ENCODE measurements around the gene SEMA6B.
"Not testable (repeated sequence)": the region's sequence is repeated elsewhere in the genome, so short reads cannot be mapped to it uniquely, and the experiment has no call there.

Gene SEMA6B, protein sequence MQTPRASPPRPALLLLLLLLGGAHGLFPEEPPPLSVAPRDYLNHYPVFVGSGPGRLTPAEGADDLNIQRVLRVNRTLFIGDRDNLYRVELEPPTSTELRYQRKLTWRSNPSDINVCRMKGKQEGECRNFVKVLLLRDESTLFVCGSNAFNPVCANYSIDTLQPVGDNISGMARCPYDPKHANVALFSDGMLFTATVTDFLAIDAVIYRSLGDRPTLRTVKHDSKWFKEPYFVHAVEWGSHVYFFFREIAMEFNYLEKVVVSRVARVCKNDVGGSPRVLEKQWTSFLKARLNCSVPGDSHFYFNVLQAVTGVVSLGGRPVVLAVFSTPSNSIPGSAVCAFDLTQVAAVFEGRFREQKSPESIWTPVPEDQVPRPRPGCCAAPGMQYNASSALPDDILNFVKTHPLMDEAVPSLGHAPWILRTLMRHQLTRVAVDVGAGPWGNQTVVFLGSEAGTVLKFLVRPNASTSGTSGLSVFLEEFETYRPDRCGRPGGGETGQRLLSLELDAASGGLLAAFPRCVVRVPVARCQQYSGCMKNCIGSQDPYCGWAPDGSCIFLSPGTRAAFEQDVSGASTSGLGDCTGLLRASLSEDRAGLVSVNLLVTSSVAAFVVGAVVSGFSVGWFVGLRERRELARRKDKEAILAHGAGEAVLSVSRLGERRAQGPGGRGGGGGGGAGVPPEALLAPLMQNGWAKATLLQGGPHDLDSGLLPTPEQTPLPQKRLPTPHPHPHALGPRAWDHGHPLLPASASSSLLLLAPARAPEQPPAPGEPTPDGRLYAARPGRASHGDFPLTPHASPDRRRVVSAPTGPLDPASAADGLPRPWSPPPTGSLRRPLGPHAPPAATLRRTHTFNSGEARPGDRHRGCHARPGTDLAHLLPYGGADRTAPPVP

DNA sequence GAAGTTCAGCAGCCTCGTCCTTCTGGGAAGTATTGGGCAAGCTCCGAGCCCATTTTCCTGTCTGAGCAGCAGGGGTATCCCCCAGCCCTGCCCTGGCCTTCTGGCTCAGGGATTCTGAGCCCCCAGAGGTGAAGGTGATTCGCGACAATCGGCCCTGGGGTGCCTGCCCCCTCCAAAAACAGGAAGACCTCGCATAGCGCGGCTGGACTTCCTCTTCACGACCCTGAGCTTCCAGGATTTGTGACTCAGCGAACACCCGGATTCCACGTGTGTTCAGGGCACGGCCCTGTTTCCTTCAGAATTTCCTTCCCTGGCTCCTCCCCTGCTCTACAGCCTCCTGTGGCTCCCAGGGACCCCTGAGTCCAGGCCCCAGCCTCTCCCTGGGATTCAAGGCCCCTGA lies at the start of gene SEMA6B:
SEMA6B (minus strand) TSS at position 116 of the 400 bp plus-strand sequence. CDS start 1,227 bp downstream, outside the sequence.
- no peak for DNase-seq

DNA sequence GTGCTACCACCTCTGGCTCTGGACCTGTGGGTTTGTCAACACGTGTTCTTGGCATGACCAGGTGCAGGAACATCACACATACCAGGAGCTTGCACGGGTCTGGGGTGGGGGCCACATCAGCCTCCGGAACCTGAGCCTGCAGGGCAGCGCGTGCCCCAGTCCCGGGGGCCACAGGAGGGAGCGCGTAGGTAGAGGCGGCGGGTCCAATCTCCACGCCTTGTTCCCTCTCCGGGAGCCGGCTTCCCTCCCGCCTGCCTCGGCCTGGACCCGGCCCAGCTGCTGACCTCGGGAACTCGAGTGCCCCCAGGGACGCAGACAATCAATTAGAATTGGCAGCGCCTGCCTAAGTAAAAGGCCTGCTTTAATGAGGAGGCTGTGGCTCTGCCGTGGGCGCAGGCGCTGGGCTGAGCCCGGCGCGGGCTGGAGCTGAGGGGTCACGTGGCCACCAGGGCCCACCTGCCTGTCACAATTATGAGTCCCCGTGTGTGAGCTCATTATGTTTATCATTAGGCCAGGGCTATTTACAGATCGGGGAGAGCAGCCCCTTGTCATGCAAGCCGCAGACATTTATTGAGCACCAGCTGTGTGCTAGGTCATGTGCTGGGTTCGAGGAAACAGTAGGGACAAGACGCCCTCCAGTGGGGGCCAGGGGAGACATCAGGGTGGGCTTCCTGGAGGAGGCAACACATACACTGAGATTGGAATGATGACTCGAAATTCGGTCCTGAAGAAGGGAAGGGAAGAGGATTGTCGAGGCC lies 47.6 kb upstream of the SEMA6B start:
- no peak for DNase-seq

DNA sequence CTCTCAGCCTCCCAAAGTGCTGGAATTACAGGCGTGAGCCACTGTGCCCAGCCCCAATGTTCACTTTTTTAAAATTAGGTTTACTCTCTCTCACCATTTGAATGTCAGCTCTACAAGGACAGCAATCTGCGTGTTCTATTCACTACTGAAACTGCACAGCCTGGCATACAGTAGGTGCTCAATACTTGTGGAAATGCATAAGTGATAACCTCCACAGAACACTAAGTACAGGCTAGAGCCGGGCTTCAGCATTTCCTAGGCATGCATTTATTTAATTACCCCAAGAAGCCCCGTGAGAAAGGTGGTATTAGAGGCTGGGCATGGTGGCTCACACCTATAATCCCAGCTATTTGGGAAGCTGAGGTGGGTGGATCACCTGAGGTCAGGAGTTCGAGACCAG lies 46.7 kb upstream of the SEMA6B start:
- DNase-seq = no peak

DNA sequence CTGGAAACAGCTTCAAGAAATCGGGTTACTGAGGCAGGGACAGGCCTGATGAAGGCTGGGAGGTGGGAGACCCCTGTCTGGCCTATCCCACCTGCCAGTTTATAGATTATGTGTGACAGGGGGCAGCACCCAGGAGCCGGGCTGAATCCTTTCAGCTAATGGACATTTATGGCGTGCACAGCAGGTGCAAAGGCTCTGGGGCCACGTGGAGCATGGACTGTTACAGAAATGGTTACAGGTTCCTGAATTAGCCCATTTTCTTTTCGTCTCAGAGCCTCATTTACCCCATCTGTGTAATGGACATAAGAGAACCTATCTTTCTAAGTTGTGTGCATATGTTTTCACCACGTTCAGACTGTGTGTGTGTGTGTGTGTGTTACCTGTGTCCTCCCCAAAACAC lies 45.4 kb upstream of the SEMA6B start:
- no peak for DNase-seq

DNA sequence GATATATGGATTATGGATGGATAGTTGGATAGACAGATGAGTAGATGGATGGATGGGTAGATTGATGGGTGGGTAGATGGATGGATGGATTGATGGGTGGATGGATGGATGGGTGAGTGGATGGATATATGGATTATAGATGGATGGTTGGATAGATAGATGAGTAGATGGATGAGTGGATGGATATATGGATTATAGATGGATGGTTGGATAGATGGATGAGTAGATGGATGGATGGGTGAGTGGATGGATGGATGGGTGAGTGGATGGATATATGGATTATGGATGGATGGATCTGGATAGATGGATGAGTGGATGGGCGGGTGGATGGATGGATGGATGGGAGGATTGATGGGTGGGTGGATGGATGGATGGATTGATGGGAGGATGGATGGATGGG lies 43.4 kb upstream of the SEMA6B start:
- no peak for DNase-seq

DNA sequence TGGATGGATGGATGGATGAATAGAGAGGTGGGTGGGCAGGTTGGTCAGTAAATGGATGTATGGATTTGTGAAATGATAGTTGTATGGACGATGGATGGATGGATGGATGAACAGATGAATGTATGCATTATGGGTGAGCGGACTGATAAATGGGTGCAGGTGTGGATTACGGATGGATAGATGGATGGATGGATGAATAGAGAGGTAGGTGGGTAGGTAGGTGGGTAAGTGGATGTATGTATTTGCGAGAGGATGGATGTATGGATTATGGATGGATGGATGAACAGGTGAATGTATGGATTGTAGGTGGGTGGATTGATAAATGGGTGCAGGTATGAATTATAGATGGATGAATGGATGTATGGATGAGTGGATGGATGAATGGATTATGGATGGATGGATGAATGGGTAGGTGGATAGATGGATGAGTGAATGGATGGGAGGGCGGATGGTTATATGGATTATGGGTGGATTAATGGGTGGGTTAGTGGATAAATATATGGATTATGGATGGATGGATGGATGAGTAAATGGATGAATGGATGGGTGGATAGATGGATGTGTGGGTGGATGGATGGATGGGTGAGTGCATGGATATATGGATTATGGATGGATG lies 42.8 kb upstream of the SEMA6B start:
- DNase-seq = no peak

DNA sequence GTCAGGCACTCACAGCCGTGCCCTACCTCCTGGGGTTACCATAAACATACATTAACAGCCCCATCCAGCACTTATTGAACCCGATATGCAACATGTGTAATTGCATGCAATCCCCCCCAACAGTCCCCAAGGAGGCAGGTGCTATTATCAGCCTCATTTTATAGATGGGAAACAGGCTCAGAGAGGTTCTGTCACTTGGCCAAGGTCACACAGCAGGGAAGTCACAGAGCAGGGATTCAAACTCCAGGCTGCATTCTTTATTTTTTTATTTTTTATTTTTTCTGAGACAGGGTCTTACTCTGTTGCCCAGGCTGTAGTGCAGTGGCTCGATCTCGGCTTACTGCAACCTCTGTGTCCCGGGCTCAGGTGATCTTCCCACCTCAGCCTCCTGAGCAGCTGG lies 41.4 kb upstream of the SEMA6B start:
- DNase-seq = no peak

DNA sequence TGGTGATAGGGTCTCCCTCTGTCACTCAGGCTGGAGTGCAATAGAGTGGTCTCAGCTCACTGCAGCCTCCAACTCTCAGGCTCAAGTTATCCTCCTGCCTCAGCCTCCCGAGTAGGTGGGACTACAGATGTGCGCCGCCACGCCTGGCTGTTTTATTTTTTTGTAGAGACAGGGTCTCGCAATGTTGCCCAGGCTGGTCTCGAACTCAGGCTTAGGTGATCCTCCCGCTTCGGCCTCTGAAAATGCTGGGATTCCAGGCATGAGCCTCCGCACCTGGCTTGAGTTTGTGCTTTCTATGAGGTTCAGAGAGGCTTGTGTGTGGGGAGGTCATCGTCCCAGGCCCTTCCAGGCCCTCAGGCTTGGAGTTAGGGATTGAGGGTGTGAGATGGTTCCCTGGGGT lies 40.6 kb upstream of the SEMA6B start:
- no peak for DNase-seq

DNA sequence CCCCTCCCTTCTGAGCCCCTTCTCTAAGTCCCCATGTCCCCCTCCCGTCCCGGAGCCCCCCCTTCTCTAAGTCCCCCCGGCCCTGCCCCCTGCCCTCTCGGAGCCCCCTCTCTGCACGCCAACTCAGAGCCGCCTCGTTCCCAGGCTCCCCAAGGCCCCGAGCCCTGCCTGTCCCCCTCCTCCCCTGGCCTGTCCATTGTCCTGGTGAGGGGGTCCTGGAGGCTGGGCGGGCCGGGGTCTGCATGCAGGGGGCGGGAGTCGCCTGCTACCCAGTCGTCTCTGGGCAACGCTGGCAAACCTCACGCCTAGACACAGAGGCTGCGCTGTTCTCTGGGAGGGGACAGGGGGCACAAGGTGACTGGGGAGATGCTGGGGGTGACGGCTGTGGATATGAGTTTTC lies 39.2 kb upstream of the SEMA6B start:
- DNase-seq = no peak

DNA sequence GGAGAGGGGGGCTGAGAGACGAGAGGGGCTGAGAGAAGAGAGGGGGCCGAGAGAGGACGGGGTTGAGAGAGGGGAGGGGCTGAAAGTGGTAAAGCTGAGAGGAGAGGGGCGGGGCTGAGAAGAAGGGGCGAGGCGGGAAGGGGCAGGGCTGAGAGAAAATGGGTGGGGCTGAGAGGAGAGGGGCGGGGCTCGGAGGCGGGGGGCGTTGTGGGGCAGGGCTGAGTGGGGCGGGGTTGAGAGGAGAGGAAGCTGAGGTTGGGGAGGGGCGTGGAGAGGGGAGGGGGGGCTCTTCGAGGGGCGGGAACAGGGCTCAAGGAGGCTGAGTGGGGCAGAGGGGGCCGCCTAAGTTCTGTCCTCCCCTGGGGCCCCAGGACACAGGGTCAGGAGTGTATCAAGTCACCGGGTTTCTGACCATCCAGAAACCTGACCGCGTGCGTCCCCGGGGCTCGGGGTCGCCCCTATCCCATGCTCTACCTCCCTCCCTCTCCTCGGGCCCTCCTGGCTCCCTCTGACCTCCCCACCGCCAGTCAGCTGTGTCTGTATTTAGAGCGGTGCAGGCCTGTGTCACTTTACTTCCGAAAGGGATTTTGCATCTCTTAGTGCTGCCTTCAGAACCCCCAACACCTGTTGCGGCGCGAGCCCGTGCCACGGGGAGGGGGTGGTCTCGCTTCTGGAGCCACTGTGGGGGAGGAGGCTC lies 38.6 kb upstream of the SEMA6B start:
- peak; percentile 69 for DNase-seq

DNA sequence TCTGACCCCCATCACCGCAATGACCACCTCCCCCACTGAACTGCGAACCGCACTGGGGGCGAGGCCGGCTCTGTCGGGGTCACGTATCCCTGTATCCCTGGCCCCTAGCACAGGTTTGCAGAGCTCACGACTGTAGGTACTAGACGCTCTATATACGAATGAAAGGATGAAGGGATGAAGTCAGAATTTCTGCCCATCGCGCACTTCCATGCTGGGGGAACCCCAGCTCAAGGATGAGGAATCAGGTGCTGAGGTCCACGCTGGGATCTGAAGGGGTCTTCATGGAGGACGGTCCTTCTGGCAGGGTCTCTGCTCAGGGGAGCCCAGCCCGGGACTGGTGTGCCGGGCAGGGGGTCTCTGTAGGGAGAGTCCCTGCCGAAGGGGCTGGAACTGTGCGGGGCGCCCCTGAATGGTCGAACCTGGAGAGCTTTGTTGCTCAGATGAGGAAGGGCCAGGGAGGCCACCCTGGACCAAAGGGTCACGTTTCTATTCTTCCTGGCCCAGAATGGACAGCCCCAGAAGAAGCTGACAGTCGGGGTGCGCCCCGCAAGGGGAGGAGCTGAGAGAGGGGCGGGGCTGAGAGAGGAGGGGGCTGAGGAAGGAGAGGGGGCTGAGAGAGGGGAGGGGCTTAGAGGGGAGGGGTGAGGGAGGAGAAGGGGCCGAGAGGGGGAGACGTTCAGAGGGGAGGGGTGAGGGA lies 37.9 kb upstream of the SEMA6B start:
- no peak for DNase-seq

DNA sequence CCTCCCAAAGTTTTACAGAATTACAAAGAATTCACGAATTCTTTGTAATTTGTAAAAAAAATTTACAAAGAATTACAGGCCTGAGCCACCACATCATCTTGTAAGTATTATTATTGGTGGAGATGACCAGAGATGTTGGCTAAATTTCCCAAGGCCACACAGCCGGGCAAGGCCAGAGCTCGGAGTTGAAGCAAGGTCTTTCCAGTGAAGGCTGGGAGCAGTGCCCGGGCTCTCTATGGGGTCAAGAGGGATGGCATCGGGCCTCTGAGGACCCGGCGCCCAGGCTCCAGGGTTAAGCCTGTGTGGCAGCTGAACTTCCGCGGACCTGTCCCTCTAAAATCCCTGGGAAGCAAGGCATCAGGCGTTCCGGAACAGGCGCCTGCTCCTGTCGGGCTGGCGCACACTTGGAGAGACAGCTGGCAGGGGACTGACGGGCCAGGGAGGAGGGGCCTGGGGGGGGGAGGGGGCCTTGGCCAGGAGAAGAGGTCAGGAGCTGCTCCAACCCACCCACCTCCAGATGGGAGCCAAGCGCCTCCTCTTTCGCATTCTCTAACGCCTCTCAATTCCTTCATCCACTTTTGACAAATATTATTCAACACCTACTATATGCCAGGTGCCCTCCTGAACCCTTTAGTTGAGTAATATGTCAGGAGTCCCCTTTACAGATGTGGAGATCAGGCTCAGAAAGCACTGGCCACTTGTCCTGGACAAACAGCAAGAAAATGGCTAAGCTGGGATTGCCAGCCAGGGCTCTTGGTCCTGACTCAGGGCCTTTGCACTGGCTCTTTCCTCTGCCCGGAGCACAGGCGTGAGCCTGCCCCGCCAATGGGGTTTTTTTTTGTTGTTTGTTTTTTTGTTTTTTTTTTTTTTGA lies 36.8 kb upstream of the SEMA6B start:
- DNase-seq = no peak

DNA sequence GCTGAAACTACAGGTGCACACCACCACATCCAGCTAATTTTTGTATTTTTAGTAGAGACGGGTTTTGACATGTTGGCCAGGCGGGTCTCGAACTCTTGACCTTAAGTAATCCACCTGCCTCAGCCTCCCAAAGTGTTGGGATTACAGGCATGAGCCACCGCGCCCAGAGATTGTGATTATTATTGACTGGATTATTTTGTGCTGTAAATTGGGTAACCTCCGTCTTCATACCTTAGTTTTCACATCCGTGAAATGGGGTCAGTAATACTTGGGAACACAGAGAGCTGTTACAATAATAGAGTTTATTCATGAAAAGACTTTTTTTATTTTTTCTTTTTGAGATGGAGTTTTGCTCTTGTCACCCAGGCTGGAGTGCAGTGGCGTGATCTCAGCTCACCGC lies 35.7 kb upstream of the SEMA6B start:
- not testable (repeated sequence) for DNase-seq

DNA sequence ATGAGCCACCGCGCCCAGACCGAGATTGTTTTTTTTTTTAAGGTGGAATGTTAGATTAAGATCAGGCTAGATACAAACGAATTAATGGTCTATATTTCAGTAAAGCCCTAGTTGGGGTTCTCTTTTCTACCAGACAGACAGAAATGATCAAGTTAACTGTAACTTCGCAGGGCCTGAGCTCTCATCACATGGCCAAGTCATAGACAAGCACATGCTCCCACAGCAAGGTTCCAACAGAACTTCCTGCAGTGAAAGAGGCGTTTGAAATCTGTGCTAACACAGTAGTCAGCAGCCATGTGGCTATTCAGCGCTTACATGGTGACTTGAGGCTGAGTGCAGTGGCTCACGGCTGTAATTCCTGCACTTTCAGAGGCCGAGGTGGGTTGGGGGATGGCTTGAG lies 34.7 kb upstream of the SEMA6B start:
- DNase-seq = no peak

DNA sequence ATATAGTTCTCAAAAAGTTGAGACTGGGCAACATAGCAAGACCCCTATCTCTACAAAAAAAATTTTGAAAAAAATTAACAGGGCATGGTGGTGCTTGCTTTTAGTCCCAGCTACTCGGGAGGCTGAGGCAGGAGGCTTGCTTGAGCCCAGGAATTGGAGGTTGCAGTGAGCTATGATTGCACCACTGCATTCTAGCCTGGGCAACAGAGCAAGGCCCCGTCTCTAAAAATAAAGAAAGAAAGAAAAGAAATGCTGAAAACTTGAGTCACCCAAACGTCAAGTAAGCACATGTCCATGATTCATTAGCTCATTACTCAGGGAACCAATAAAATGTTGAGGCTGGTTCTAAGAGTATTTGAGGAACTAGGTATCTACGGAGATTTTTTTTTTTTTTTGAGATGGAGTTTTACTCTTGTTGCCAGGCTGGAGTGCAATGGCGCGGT lies 33.9 kb upstream of the SEMA6B start:
- no peak for DNase-seq

DNA sequence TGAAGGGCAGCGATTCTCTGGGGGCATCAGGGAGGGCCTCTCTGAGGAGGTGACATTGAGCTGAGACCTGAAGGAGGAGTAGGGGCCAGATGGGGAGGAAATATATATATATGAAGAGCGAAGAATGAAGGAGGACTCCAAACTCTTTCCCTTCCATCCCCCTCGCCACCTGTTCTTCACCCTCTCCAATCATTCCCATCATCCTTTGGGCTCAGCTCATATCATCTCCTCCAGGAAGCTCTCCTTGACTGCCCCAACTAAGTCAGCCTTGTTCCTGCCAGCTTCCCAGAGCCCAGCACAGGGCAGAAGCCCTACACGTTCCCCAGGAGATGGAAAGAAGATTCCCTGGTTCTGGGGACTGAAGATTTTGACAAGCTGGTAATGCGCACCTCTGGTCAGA lies 33.0 kb upstream of the SEMA6B start:
- DNase-seq = no peak

DNA sequence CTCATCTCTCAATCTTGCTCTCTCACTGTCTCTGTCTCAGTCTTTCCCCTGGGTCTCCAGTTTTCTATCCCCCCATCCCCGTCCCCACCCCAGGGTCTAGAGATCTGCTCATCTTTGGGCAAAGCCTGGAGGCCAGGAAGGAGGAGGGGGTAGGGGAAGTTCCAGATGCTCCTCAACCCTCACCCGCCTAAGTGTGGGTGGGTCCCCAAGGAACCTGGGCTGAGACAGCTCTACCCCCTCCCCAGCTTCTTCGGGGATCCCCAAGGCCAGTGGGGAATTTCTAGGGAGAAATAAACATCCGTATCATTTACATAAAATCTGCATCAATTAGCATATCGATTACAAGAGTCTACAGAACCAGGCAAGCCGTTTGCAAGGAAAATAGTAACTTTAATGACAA lies 31.8 kb upstream of the SEMA6B start:
- no peak for DNase-seq

DNA sequence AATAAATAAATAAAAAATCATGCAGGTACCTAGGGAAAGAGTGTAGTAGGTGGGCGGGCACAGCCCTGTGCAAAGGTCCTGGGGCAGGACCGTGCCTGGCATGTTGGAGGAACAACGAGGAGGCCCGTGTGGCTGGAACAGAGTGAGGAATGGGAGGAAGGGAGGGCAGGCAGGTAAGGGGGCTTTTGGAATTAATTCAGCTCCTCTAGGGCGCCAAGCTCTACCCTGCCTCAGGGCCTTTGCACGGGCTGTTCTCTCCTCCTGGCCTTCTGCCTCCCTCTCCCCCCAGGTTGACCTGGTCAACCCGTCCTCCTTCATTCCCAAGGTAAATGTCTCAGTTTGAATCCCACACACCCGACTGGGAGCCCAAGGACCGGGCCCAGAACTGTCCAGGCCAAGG lies 31.1 kb upstream of the SEMA6B start:
- no peak for DNase-seq

DNA sequence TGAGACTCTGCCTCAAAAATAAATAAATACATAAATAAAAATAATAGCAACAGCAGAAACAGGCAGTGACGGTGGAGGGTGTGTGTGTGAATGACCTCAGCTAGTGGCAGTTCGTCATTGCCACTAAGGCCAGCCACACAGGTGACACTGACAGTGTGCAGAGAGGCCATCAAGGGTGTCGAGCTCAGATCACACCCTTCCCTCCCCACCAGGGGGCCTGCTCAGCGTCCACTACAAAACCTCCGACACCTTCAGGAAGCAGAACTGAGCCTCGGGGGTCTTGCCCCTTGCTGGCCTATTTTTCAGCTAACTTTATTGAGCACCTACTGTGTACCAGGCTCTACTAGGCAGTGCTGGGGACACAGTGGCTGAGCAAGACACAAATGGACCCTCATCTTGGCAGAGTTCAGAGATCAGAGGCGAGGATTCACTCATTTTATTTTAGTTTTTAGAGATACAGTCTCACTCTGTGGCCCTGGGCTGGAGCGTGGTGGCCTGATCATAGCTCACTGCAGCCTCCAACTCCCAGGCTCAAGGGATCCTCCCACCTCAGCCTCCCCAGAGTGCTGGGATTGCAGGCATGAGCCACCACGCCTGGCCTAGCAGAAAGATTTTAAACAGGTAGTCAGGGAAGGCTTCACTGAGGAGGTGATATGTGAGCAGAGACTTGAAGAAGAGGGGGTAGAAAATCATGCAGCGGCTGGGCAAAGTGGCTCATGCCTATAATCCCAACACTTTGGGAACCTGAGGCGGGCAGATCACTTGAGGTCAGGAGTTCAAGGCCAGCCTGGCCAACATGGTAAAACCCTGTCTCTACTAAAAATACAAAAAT lies 30.3 kb upstream of the SEMA6B start:
- no peak for DNase-seq

All from activated CD8-positive, alpha-beta memory T cell treated with anti-CD3 and anti-CD28 coated beads, Interleukin-2, amount 50 U/mL, for 48 hours (primary cell).